GM19328 (cell line): ENCODE measurements around the gene HDAC5.

ENCODE experiments used
- ATAC-seq: cut with Tn5 transposase; IDR thresholded peaks from one replicate; pipeline ENCODE4 v1.9.1; 2021; ENCODE audit warnings: mild to moderate bottlenecking, moderate library complexity; ENCODE audit not compliant: unreplicated experiment

HDAC5 gene

GRCh38 chr17:44091200-44091997 lies 32.0 kb downstream of the HDAC5 start:
- ATAC-seq = no peak

GRCh38 chr17:44088254-44088653 lies 35.2 kb downstream of the HDAC5 start:
- ATAC-seq = no peak

- ATAC-seq = no peak
These were observed 36.1 kb downstream of the HDAC5 start for GRCh38 chr17:44087319-44087718.

- ATAC-seq = no peak
These were observed 36.8 kb downstream of the HDAC5 start for GRCh38 chr17:44086364-44087311.

GRCh38 chr17:44085908-44086307 lies 37.5 kb downstream of the HDAC5 start:
- ATAC-seq = no peak

- no peak for ATAC-seq
These were observed 38.5 kb downstream of the HDAC5 start for GRCh38 chr17:44084921-44085320.

- ATAC-seq = no peak
These were observed 39.3 kb downstream of the HDAC5 start for GRCh38 chr17:44084131-44084538.

GRCh38 chr17:44083250-44083849 lies 40.1 kb downstream of the HDAC5 start:
- no peak for ATAC-seq

GRCh38 chr17:44082256-44082927 lies 41.0 kb downstream of the HDAC5 start:
- no peak for ATAC-seq

- ATAC-seq = no peak
These were observed 41.8 kb downstream of the HDAC5 start for GRCh38 chr17:44081681-44082080.

- ATAC-seq = no peak
These were observed 43.3 kb downstream of the HDAC5 start for GRCh38 chr17:44079877-44080821.

GRCh38 chr17:44078412-44078811 lies 45.0 kb downstream of the HDAC5 start:
- no peak for ATAC-seq

- no peak for ATAC-seq
These were observed 45.9 kb downstream of the HDAC5 start for GRCh38 chr17:44077595-44077909.

GRCh38 chr17:44076716-44077594 lies 46.5 kb downstream of the HDAC5 start:
- no peak for ATAC-seq

GRCh38 chr17:44075598-44076293 lies 47.7 kb downstream of the HDAC5 start:
- no peak for ATAC-seq

- ATAC-seq = no peak
These were observed 48.5 kb downstream of the HDAC5 start for GRCh38 chr17:44074911-44075285.

GRCh38 chr17:44074231-44074910 lies 49.1 kb downstream of the HDAC5 start:
- no peak for ATAC-seq

GRCh38 chr17:44071772-44072171 lies 51.7 kb downstream of the HDAC5 start:
- ATAC-seq = no peak
